Lower leg skin (tissue), 3 donors: Measurements from ENCODE around the gene POR.

Experiments used
- CTCF ChIP-seq, 3 donors: fragments of 450-650 bp; IDR thresholded peaks; one replicate each; pipeline ENCODE4 v1.5.1; 2016; ENCODE audit warnings: antibody characterized with exemption in 3 of 3, mild to moderate bottlenecking in 3 of 3, moderate library complexity in 2 of 3
- POLR2A ChIP-seq, 2 donors: fragments of 450-650 bp; IDR thresholded peaks; one replicate each; pipeline ENCODE4 v1.6.1; 2016 to 2017; ENCODE audit warnings: antibody characterized with exemption in 2 of 2, mild to moderate bottlenecking in 1 of 2, moderate library complexity in 1 of 2

GRCh38 chr7:75988568-75989499 is 73.9 kb downstream of the POR start:
- TF ChIP-seq CTCF (IDR thresholded peaks at IDR 0.05) (no peak), POLR2A (IDR thresholded peaks at IDR 0.05) (no peak)
